GM23248 (cell line): ENCODE data around the gene ZNF771. TPM values are rescaled to one million over a fixed set of nuclear protein-coding genes. Genes with fewer than 3 reads are reported as not detected.

ENCODE experiments used
- DNase-seq: peaks from one replicate; pipeline ENCODE4 v3.0.0-alpha.2; 2015
- H2AFZ ChIP-seq: fragments of 200-600 bp; sonication (generic); 2 replicates; pipeline ENCODE4 v1.6.1; 2016; ENCODE audit warnings: antibody characterized with exemption
- H3F3A ChIP-seq: fragments of 200-600 bp; sonication (generic); 2 replicates; pipeline ENCODE4 v1.6.1; 2016; ENCODE audit warnings: mild to moderate bottlenecking, antibody characterized with exemption, mixed run types; ENCODE audit not compliant: insufficient read depth
- H3K27ac ChIP-seq: fragments of 200-600 bp; sonication (generic); 2 replicates; pipeline ENCODE4 v1.5.1; 2016; ENCODE audit warnings: mild to moderate bottlenecking
- H3K27me3 ChIP-seq: fragments of 200-600 bp; sonication (generic); replicated peaks from 2 replicates; pipeline ENCODE4 v1.6.1; 2016; ENCODE audit warnings: mild to moderate bottlenecking; ENCODE audit not compliant: insufficient read depth
- H3K36me3 ChIP-seq: fragments of 200-600 bp; sonication (generic); 2 replicates; pipeline ENCODE4 v1.6.1; 2016; ENCODE audit warnings: low read depth, mild to moderate bottlenecking
- H3K4me1 ChIP-seq: fragments of 200-600 bp; sonication (generic); 2 replicates; pipeline ENCODE4 v1.6.1; 2016; ENCODE audit warnings: mild to moderate bottlenecking; ENCODE audit not compliant: insufficient read depth
- H3K4me2 ChIP-seq: fragments of 200-600 bp; sonication (generic); one replicate; pipeline ENCODE4 v1.6.1; 2016; ENCODE audit warnings: mild to moderate bottlenecking; ENCODE audit not compliant: unreplicated experiment
- H3K4me3 ChIP-seq: fragments of 200-600 bp; sonication (generic); 2 replicates; pipeline ENCODE4 v1.5.1; 2016; ENCODE audit warnings: mild to moderate bottlenecking
- H3K79me2 ChIP-seq: fragments of 200-600 bp; sonication (generic); 2 replicates; pipeline ENCODE4 v1.6.1; 2016; ENCODE audit warnings: mild to moderate bottlenecking; ENCODE audit not compliant: insufficient read depth
- H3K9ac ChIP-seq: fragments of 200-600 bp; sonication (generic); 2 replicates; pipeline ENCODE4 v1.6.1; 2016; ENCODE audit warnings: mild to moderate bottlenecking
- H3K9me2 ChIP-seq: fragments of 200-600 bp; sonication (generic); 2 replicates; pipeline ENCODE4 v1.6.1; 2016; ENCODE audit warnings: mixed run types, mild to moderate bottlenecking, moderate library complexity; ENCODE audit not compliant: insufficient read depth
- H3K9me3 ChIP-seq: fragments of 200-600 bp; sonication (generic); one replicate; pipeline ENCODE4 v1.6.1; 2017; ENCODE audit warnings: low read depth
- H4K20me1 ChIP-seq: fragments of 200-600 bp; sonication (generic); 2 replicates; pipeline ENCODE4 v1.6.0; 2016; ENCODE audit not compliant: insufficient read depth
- EZH2 ChIP-seq: fragments of 200-600 bp; sonication (generic); IDR thresholded peaks from 2 replicates; pipeline ENCODE4 v1.6.1; 2018; ENCODE audit warnings: antibody characterized with exemption, mild to moderate bottlenecking; ENCODE audit not compliant: insufficient read depth, poor library complexity, severe bottlenecking
- EZH2phosphoT487 ChIP-seq: fragments of 200-600 bp; sonication (generic); IDR thresholded peaks from 2 replicates; pipeline ENCODE4 v1.6.1; 2018; ENCODE audit warnings: antibody characterized with exemption, moderate library complexity, mild to moderate bottlenecking, low read depth; ENCODE audit not compliant: insufficient read depth
- WGBS, 2 experiments: methylation state at CpG; one replicate each; pipeline ENCODE4 v1.1.6; 2015 to 2017; ENCODE audit warnings: low lambda C conversion rate in 2 of 2, low coverage in 1 of 2; ENCODE audit errors: missing lambda C conversion rate in 2 of 2; 5-methylcytosine and 5-hydroxymethylcytosine counted together
- in situ Hi-C: fragments of 300-500 bp; cut with MboI; formaldehyde crosslinking; loops from 2 replicates; pipeline ENCODE4 v1.15.0; 2020
- polyA plus RNA-seq: library from polyadenylated mRNA; unstranded; fragments of >200 nt; fragmentation: Nextera tagmentation; extraction: Ambion mirVana; gene quantifications from 2 replicates; pipeline ENCODE4 v1.2.1, GENCODE V29; 2016
- total RNA-seq: library from RNA; depleted of rRNA; stranded (reverse); fragments of >200 nt; shearing (Covaris generic); gene quantifications from 2 replicates; pipeline ENCODE4 v1.2.3, GENCODE V29; 2014

ZNF771 gene
- total and polyA plus RNA-seq, 2 experiments from 2014 or later = 17.6 to 20.1 TPM

GRCh38 chr16:30371248-30371816, 36.1 kb upstream of the ZNF771 start:
- Histone ChIP-seq H3K36me3 (no peaks in the 10 kb centered on the region; the same call in 1 of the 2 replicates), H3K79me2 (peaks cover 36% of the 10 kb centered on the region), H3K27me3 (no peaks in the 10 kb centered on the region), H3K9ac (peak overlapping the region; percentile 61), H3F3A (peaks cover 10% of the 10 kb centered on the region; the same call in 1 of the 2 replicates), H3K9me2 (no peaks in the 10 kb centered on the region), H4K20me1 (no peaks in the 10 kb centered on the region; the same call in 1 of the 2 replicates), H3K9me3 (no peaks in the 10 kb centered on the region), H2AFZ (peak overlapping the region; percentile 77), H3K4me2 (peak overlapping the region; percentile 94), H3K4me3 (peak overlapping the region; percentile 73), H3K4me1 (peaks cover 23% of the 10 kb centered on the region), H3K27ac (no peak overlapping the region)
- no peak for TF ChIP-seq EZH2phosphoT487
- no peak for DNase-seq
- 3 to 8% methylated on average over 11 of the region's 11 CpGs for WGBS, 2 experiments
- in situ Hi-C loops = no loop called here

- Histone ChIP-seq H4K20me1 (no peaks in the 10 kb centered on the region; the same call in 1 of the 2 replicates), H3K4me3 (no peak overlapping the region), H3K9me2 (no peaks in the 10 kb centered on the region), H3K4me1 (peaks cover 17% of the 10 kb centered on the region), H3K36me3 (no peaks in the 10 kb centered on the region; the same call in 1 of the 2 replicates), H3K27ac (no peak overlapping the region), H3K27me3 (no peaks in the 10 kb centered on the region), H3K9ac (no peak overlapping the region), H3K9me3 (no peaks in the 10 kb centered on the region), H3F3A (peaks cover 11% of the 10 kb centered on the region; the same call in 1 of the 2 replicates), H3K79me2 (peaks cover 27% of the 10 kb centered on the region), H2AFZ (peak overlapping the region; percentile 77), H3K4me2 (no peak overlapping the region)
- WGBS, 2 experiments = 42 to 69% methylated on average over 3 to 6 of the region's 6 CpGs
- DNase-seq = no peak
- TF ChIP-seq EZH2phosphoT487 = no peak
- TF ChIP-seq EZH2 = no peak
- in situ Hi-C loops = no loop called here
Observed at GRCh38 chr16:30372038-30372712, 35.2 kb upstream of the ZNF771 start.

GRCh38 chr16:30372725-30373124, 34.7 kb upstream of the ZNF771 start:
- Histone ChIP-seq H3K9me2 (no peaks in the 10 kb centered on the region), H3K9ac (no peak overlapping the region), H3K27me3 (no peaks in the 10 kb centered on the region), H3K79me2 (peaks cover 22% of the 10 kb centered on the region), H3K9me3 (no peaks in the 10 kb centered on the region), H2AFZ (no peak overlapping the region), H4K20me1 (no peaks in the 10 kb centered on the region; the same call in 1 of the 2 replicates), H3F3A (peaks cover 13% of the 10 kb centered on the region; the same call in 1 of the 2 replicates), H3K4me3 (no peak overlapping the region), H3K4me1 (peaks cover 14% of the 10 kb centered on the region), H3K27ac (no peak overlapping the region), H3K4me2 (no peak overlapping the region), H3K36me3 (no peaks in the 10 kb centered on the region)
- DNase-seq = no peak
- 98% methylated on average over 5 of the region's 5 CpGs for WGBS, 2 experiments
- TF ChIP-seq EZH2 (no peak), EZH2phosphoT487 (no peak)
- in situ Hi-C loops = no loop called here

GRCh38 chr16:30374538-30374937, 32.9 kb upstream of the ZNF771 start, which contains the start of gene MYL11:
MYL11 (plus strand) TSS chr16:30374802; CDS start chr16:30374858, 56 bp downstream.
- no peak for DNase-seq
- H3K9me3 ChIP-seq = no peaks in the 10 kb centered on the region
- no peaks in the 10 kb centered on the region for H4K20me1 ChIP-seq
- in situ Hi-C loops = no loop called here
- peaks cover 4% of the 10 kb centered on the region for H3K79me2 ChIP-seq
- H3K9ac ChIP-seq = no peak within 1 kb of the TSS
- H3K4me1 ChIP-seq = peaks cover 8% of the 10 kb centered on the region
- 78 to 87% methylated on average over 6 of the region's 6 CpGs for WGBS, 2 experiments
- TF ChIP-seq EZH2 (no peak), EZH2phosphoT487 (no peak)
- H3K4me2 ChIP-seq = no peak within 1 kb of the TSS
- H3K4me3 ChIP-seq = no peak within 1 kb of the TSS
- H2AFZ ChIP-seq = no peak within 1 kb of the TSS
- H3K36me3 ChIP-seq = no peaks in the 10 kb centered on the region
- H3F3A ChIP-seq = 0 out of 2 replicates have a peak, but pooled peaks cover 3% of the 10 kb centered on the region
- no peaks in the 10 kb centered on the region for H3K27me3 ChIP-seq
- no peak within 1 kb of the TSS for H3K27ac ChIP-seq
- no peaks in the 10 kb centered on the region for H3K9me2 ChIP-seq
